Heart left ventricle (tissue), 13 donors: ENCODE results near the gene H2BW2.

Source experiments
- CTCF ChIP-seq, 12 donors: fragments of 200-600 bp; sonication (generic) in 4 of 12; IDR thresholded peaks; one replicate each; pipeline versions ENCODE4 v1.5.0 to v1.8.0; 2018 to 2022; ENCODE audit warnings: antibody characterized with exemption in 12 of 12, mild to moderate bottlenecking in 5 of 12
- POLR2A ChIP-seq, 2 donors: fragments of 450-650 bp; IDR thresholded peaks; one replicate each; pipeline ENCODE4 v1.6.1; 2017; ENCODE audit warnings: antibody characterized with exemption in 2 of 2, mild to moderate bottlenecking in 2 of 2, moderate library complexity in 2 of 2
- donor health status: ischemic (EF 13 %, LVEDD 7.1; RV severe dilation, severe dysfunction).
- donor health status: DM: no; HTN: yes; CAD: no.
- donor health status: DM: no; HTN: no; CAD: no.
- donor health status: ischemic (EF 25% LVEDD 6.9; RV normal size, moderate dysfunction).
- donor health status: ischemic (EF 25% LVEDD 5.7; RV mildly dilated, moderate dysfunction).
- donor health status: ischemic (EF 35%, LVEDD 5.7; RV mildly dilated, moderate dysfunction).
- donor health status: nonischemic (EF 11% LVEDD 7.7; RV severe dilation, severe dysfunction).
- donor health status: DM: yes; HTN: yes; CAD: no.
- donor health status: PGD.
- donor health status: ischemic (EF 29% LVEDD 5.4; RV normal size, mild dysfunction).
- donor health status: nonischemic (EF 23%, LVEDD 6.1; RV moderate dilation, normal function).

- TF ChIP-seq CTCF (IDR thresholded peaks at IDR 0.05) (no peak), POLR2A (IDR thresholded peaks at IDR 0.05) (no peak)
Measured at GRCh38 chrX:104084063-104084462, 44.3 kb downstream of the H2BW2 start.
